ENCODE data around the gene PAXX. TPM values are rescaled to one million over a fixed set of nuclear protein-coding genes. Genes with fewer than 3 reads are reported as not detected.

The PAXX gene
- total RNA-seq, 4 donors from 2014 or later: 22.0 to 37.0 (median 31.6) TPM

DNA sequence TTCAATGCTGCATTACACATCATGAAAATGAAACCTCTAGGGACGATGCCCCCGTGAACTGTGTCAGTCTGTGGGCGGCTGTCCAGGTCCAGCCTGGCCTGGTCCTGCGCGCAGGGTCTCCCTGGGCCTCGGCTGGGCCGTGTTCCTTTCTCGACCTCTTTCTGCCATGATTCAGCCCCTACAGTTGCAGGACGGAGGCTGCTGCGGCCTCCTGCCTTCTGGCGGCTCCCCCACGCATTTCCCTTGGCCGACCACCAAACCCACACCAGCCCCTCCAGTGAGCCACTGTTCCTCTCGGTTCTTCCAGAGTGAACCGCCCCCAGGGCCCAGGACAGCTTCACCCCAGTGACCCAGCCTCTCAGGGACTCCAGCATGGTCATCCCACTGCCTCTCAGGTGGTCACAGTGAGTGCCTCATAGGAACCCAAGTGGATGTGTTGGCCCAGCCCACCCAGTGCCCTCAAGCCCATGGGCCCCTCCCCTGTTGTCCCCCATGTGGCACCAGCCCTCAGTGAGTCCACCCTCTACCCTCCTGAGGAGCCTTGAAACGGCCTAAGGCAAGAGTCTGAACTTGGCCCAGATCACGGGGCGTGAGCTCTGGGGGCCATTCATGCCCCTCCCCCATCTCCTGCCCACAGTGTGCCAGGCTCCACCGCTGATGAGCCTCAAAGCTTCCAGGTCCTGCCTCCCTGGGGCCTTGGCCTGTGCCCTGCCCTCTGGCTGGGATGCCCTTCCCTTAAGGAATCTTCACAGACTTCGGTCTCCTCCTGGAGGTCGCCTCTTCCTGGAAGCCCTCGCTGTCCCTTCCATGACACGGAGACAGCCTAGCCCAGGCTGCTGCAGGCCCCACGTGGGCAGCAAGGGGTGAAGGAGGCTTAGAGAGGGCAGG, 14.1 kb downstream of the PAXX start:
- TF ChIP-seq, protein P1, sequence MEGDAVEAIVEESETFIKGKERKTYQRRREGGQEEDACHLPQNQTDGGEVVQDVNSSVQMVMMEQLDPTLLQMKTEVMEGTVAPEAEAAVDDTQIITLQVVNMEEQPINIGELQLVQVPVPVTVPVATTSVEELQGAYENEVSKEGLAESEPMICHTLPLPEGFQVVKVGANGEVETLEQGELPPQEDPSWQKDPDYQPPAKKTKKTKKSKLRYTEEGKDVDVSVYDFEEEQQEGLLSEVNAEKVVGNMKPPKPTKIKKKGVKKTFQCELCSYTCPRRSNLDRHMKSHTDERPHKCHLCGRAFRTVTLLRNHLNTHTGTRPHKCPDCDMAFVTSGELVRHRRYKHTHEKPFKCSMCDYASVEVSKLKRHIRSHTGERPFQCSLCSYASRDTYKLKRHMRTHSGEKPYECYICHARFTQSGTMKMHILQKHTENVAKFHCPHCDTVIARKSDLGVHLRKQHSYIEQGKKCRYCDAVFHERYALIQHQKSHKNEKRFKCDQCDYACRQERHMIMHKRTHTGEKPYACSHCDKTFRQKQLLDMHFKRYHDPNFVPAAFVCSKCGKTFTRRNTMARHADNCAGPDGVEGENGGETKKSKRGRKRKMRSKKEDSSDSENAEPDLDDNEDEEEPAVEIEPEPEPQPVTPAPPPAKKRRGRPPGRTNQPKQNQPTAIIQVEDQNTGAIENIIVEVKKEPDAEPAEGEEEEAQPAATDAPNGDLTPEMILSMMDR (IDR thresholded peaks at IDR 0.05): no peak
- ATAC-seq (ENCODE audit: low FRiP score) (no peak), DNase-seq (ENCODE audit: low spot score) (no peak)

DNA sequence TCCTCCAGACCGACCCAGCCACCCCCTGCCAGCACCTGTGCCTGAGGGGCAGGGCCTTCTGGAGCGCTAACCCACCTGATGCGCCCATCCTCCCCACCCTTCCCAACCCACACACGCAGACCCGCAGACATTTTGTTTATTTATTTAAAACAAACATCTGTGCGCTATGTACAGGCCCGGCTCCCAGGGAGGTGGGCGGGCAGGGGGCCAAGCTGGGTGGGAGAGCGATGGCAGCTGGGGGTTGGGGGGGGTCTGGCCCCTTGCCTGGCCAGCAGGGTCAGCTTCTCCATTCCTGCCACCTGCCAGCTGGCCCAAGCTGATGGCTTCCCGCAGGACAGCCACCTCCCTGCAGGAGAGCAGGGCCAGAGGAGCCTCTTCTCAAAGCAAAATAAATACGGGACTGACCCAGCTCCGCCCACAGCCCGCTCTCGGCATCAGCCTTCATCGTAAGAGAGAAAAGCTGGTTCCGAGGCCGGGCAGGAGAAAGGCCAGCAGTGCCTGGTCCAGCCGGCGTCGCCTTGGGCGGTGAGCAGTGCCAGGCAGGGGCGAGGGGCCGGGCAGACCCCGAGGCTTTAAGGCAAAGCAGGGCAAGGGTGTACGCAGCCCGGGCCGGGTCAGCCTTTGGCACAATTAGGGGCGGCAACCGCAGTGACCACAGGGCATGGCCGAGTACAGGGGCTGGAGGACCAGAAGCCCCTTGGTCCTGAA, 15.0 kb downstream of the PAXX start:
- TF ChIP-seq, protein P1 (IDR thresholded peaks at IDR 0.05): no peak
- ATAC-seq (ENCODE audit: low FRiP score) (peak; percentile 9), DNase-seq (ENCODE audit: low spot score) (no peak)

DNA sequence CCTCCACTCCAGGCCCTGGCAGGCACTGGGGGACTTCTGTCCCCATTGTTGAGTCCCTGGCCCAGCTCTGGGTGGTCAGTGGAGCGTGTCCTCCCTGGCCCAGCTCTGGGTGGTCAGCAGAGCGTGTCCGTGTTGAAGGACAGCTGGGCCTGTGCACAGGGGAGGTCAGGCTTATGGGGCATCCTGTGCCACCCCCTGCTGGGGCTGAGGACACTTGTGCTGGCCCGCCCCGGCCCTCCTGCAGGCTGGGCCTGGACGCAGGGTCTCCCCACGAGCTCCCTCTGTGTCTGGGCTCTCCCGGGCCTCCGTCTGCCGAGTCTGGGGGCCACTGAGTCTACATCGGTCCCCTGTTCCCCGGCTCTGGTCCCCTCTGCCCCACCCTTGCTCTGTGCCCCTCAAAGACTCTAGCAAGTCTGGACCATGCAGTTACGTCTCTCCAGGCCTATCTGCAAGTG, 15.6 kb downstream of the PAXX start:
- ATAC-seq (ENCODE audit: low FRiP score) (no peak), DNase-seq (ENCODE audit: low spot score) (no peak)
- TF ChIP-seq, protein P1 (IDR thresholded peaks at IDR 0.05): no peak

DNA sequence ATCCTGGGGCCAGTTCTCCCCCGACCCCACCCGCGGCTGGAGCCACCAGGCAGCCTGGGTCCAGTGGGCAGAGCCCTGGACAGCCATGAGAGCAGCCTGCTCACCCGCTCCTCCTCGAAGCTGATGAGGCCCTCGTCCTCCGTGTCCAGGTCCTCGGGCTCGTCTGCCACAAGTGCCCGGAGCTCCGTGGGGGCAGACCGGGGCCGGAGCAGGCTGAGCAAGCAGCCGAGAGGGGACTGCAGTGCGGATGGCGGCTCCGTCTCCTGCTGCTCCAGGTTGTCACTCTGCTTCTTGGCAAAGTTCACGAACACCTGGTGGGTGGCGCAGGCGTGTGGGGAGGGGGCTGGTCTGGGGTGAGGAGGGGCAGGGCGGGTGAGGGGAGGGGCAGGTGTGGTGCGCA, 16.1 kb downstream of the PAXX start:
- TF ChIP-seq, protein P1 (IDR thresholded peaks at IDR 0.05): no peak
- DNase-seq (ENCODE audit: low spot score): no peak
- ATAC-seq (ENCODE audit: low FRiP score): no peak

DNA sequence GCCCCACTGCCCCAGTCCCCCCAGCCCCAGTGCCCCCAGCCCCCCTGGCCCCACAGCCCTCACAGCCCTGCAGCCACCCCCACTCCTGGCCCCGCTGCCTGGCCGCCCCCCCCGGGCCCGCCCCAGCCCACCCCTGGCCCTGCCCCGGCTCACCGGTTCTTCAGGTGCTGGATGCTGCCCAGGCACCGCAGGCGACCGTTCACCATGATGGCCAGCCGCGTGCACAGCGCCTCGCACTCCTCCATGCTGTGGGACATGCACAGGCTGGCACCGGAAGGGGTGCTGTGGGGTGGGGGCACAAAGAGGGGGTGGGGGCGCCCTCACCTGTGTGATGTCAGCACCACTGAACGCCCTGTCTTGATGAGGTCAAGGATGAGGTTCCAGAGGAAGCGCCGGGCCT, 17.0 kb downstream of the PAXX start:
- ATAC-seq (ENCODE audit: low FRiP score): no peak
- TF ChIP-seq, protein P1 (IDR thresholded peaks at IDR 0.05): no peak

DNA sequence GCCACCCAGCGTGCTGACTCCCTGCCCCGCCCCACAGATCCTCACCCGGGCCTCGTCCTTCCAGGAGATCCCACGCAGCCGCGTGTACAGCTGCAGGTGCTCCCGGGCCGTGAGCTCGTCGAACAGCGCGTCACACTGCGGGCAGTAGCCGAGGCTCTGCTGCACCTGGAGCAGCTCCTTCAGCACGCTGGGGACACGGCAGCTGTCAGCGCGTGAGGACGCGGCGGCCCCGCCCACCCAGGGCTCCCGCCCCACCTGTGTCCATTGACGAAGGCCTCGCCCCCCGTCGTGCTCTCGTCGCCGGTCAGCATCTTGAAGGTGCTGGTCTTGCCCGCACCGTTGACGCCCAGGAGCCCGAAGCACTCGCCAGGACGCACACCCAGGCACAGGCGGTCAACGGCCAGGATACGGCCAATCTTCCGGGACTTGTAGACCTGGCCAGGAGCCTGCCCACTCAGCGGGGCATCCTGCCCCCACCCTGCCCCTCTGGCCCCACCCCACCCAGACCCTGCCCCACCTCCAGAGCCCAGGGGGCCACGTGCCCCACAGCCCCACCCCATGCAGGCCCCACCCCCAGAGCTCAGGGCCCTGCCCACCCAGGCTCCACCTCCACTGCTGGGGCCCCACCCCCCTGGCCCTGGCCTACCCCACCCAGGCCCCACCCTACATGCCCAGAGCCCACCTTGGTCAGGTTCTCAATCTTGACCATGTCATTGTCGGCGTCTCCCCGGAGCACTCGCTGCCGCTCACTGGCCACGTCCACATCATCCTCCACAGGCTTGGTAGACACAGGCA, 17.9 kb downstream of the PAXX start:
- ATAC-seq (ENCODE audit: low FRiP score): no peak
- DNase-seq (ENCODE audit: low spot score): no peak
- TF ChIP-seq, protein P1 (IDR thresholded peaks at IDR 0.05): no peak

More for the DNA sequence above, 17.0 kb downstream of the PAXX start:
- no peak for DNase-seq (ENCODE audit: low spot score)
